NT2/D1 (cell line): Measurements from ENCODE around the gene OR10H2.

ENCODE experiments used
- SUZ12 ChIP-seq: IDR thresholded peaks from 2 replicates; pipeline ENCODE4 v1.6.1; 2011; ENCODE audit not compliant: insufficient read length, insufficient read depth; ENCODE audit errors: extremely low read depth
- YY1 ChIP-seq: IDR thresholded peaks from 2 replicates; pipeline ENCODE4 v1.6.1; 2011; ENCODE audit not compliant: insufficient read length, insufficient read depth
- ZNF274 ChIP-seq: IDR thresholded peaks from 2 replicates; pipeline ENCODE4 v1.6.1; 2011; ENCODE audit warnings: mild to moderate bottlenecking, low read depth, low read length

- TF ChIP-seq YY1 (no peak), SUZ12 (no peak), ZNF274 (no peak)
Measured at GRCh38 chr19:15722956-15723355, 4.9 kb upstream of the OR10H2 start.
